AG08395 (cell line): ENCODE results near the gene DNAJA4.

ENCODE experiments used
- DNase-seq: peaks from one replicate; pipeline ENCODE4 v3.0.0; 2012; ENCODE audit warnings: mixed read lengths, low spot score

DNAJA4 gene

GRCh38 chr15:78264304-78265136 is at the start of gene DNAJA4:
TSS of gene DNAJA4 (plus strand) at chr15:78264562. CDS start at chr15:78264764, 202 bp downstream.
- peak; percentile 50 for DNase-seq

- DNase-seq: peak; percentile 28
Measured at GRCh38 chr15:78216276-78217104, 47.9 kb upstream of the DNAJA4 start.

GRCh38 chr15:78220713-78221112 is 43.6 kb upstream of the DNAJA4 start:
- DNase-seq: no peak

GRCh38 chr15:78222745-78223395 is 41.5 kb upstream of the DNAJA4 start:
- no peak for DNase-seq

- no peak for DNase-seq
Measured at GRCh38 chr15:78223396-78224022, 40.9 kb upstream of the DNAJA4 start.

GRCh38 chr15:78224023-78224411 is 40.3 kb upstream of the DNAJA4 start:
- no peak for DNase-seq

- no peak for DNase-seq
Measured at GRCh38 chr15:78225783-78226541, 38.4 kb upstream of the DNAJA4 start.

GRCh38 chr15:78228356-78228996 is 35.9 kb upstream of the DNAJA4 start:
- DNase-seq: no peak

- no peak for DNase-seq
Measured at GRCh38 chr15:78229431-78230406, 34.6 kb upstream of the DNAJA4 start.

- no peak for DNase-seq
Measured at GRCh38 chr15:78232951-78233350, 31.4 kb upstream of the DNAJA4 start.

- DNase-seq: no peak
Measured at GRCh38 chr15:78233496-78233895, 30.9 kb upstream of the DNAJA4 start.

- DNase-seq: no peak
Measured at GRCh38 chr15:78234515-78235040, 29.8 kb upstream of the DNAJA4 start, which contains the start of gene ACSBG1. TSS of gene ACSBG1 (minus strand) at chr15:78234565. CDS start at chr15:78234501, 64 bp downstream.

- no peak for DNase-seq
Measured at GRCh38 chr15:78236491-78236890, 27.9 kb upstream of the DNAJA4 start.

GRCh38 chr15:78237146-78237545 is 27.2 kb upstream of the DNAJA4 start:
- DNase-seq: no peak

- no peak for DNase-seq
Measured at GRCh38 chr15:78239811-78240210, 24.6 kb upstream of the DNAJA4 start.

- peak; percentile 91 for DNase-seq
Measured at GRCh38 chr15:78241017-78241416, 23.3 kb upstream of the DNAJA4 start.

GRCh38 chr15:78242128-78242527 is 22.2 kb upstream of the DNAJA4 start:
- DNase-seq: no peak

GRCh38 chr15:78243058-78243457 is 21.3 kb upstream of the DNAJA4 start:
- no peak for DNase-seq

- DNase-seq: no peak
Measured at GRCh38 chr15:78243491-78243941, 20.8 kb upstream of the DNAJA4 start.
